H1 (cell line): ENCODE results near the gene SBNO2. TPM values are rescaled to one million over a fixed set of nuclear protein-coding genes. Genes with fewer than 3 reads are reported as not detected.

ENCODE experiments used
- CTCF ChIA-PET: fragments of 300-600 bp; sonication (Branson Sonifier 250); formaldehyde crosslinking; loops from one replicate; lab custom pipeline; 2021; ENCODE audit not compliant: partially characterized antibody; lab: Charles Lee
- POLR2A ChIA-PET: fragments of 300-600 bp; sonication (Branson Sonifier 250); formaldehyde crosslinking; loops from one replicate; lab custom pipeline; 2021; ENCODE audit warnings: inconsistent platforms; ENCODE audit not compliant: partially characterized antibody; lab: Charles Lee
- DNase-seq, 2 experiments: peaks; one replicate each; pipeline versions ENCODE4 v3.0.0 to v3.0.0-alpha.2; 2010 to 2022; ENCODE audit warnings: low spot score in 2 of 2, low read depth in 1 of 2, mixed read lengths in 1 of 2
- FAIRE-seq: peaks from 2 replicates; lab custom pipeline; 2011; peaks lifted over from hg19 to GRCh38; lab: Jason Lieb, UNC
- H2AFZ ChIP-seq: 2 replicates; pipeline ENCODE4 v1.8.1; 2012; ENCODE audit warnings: low read length, inconsistent platforms
- H2AK5ac ChIP-seq: 2 replicates; pipeline ENCODE4 v1.6.1; 2013; ENCODE audit warnings: low read depth, low read length
- H2BK120ac ChIP-seq: replicated peaks from 2 replicates; pipeline ENCODE3; 2013; ENCODE audit warnings: low read depth, low read length, inconsistent platforms
- H2BK12ac ChIP-seq: 2 replicates; pipeline ENCODE4 v1.6.1; 2013; ENCODE audit warnings: low read depth, low read length
- H2BK15ac ChIP-seq: 2 replicates; pipeline ENCODE4 v1.6.1; 2013; ENCODE audit warnings: low read length
- H2BK20ac ChIP-seq: 2 replicates; pipeline ENCODE4 v1.6.1; 2013; ENCODE audit warnings: low read length
- H2BK5ac ChIP-seq: 2 replicates; pipeline ENCODE4 v1.6.1; 2013; ENCODE audit warnings: low read depth, low read length
- H3K14ac ChIP-seq: 2 replicates; pipeline ENCODE4 v1.6.1; 2013; ENCODE audit warnings: inconsistent platforms; ENCODE audit not compliant: insufficient read length
- H3K18ac ChIP-seq: 2 replicates; pipeline ENCODE4 v1.6.1; 2013; ENCODE audit warnings: low read length; ENCODE audit errors: extremely low read depth
- H3K23ac ChIP-seq: 2 replicates; pipeline ENCODE4 v1.6.1; 2013; ENCODE audit warnings: inconsistent platforms; ENCODE audit not compliant: insufficient read length
- H3K23me2 ChIP-seq: 2 replicates; pipeline ENCODE4 v1.6.1; 2013; ENCODE audit warnings: low read depth, low read length
- H3K27ac ChIP-seq: 2 replicates; pipeline ENCODE4 v1.6.1; 2011; ENCODE audit warnings: low read depth, low read length, inconsistent platforms
- H3K27me3 ChIP-seq, 4 experiments: replicated peaks in 1 of 4; 1 replicate in 1 of 4; 2 replicates in 3 of 4; pipeline versions ENCODE4 v1.6.1 to v1.8.1; 2011 to 2013; ENCODE audit warnings: low read length in 3 of 4, mild to moderate bottlenecking in 3 of 4, inconsistent platforms in 2 of 4, mixed read lengths in 2 of 4, moderate library complexity in 1 of 4; ENCODE audit not compliant: control insufficient read depth in 3 of 4, insufficient read depth in 3 of 4; ENCODE audit errors: extremely low read depth in 1 of 4
- H3K36me3 ChIP-seq, 4 experiments: 2 replicates each; pipeline versions ENCODE4 v1.6.1 to v1.8.1; 2011 to 2013; ENCODE audit warnings: mild to moderate bottlenecking in 4 of 4, low read length in 3 of 4, moderate library complexity in 2 of 4, control low read depth in 1 of 4, inconsistent platforms in 1 of 4; ENCODE audit not compliant: insufficient read depth in 4 of 4, control insufficient read depth in 2 of 4
- H3K4ac ChIP-seq: replicated peaks from 2 replicates; pipeline ENCODE3; 2013; ENCODE audit warnings: low read length, low read depth, mixed read lengths, inconsistent platforms; ENCODE audit not compliant: insufficient read length
- H3K4me1 ChIP-seq, 4 experiments: replicated peaks in 1 of 4; 1 replicate in 1 of 4; 2 replicates in 3 of 4; pipeline versions ENCODE4 v1.6.1 to v1.8.1; 2011 to 2013; ENCODE audit warnings: low read length in 3 of 4, inconsistent platforms in 2 of 4, mixed read lengths in 1 of 4; ENCODE audit not compliant: insufficient read depth in 4 of 4, control insufficient read depth in 3 of 4
- H3K4me2 ChIP-seq, 2 experiments: 2 replicates each; pipeline versions ENCODE4 v1.6.1 to v1.8.1; 2011 to 2013; ENCODE audit warnings: low read depth in 2 of 2, low read length in 2 of 2, control low read depth in 1 of 2, inconsistent platforms in 1 of 2, mild to moderate bottlenecking in 1 of 2; ENCODE audit not compliant: insufficient read depth in 1 of 2
- H3K4me3 ChIP-seq, 4 experiments: fragments of 200-600, 300-600 bp in 1 of 4; sonication (generic), shearing (Covaris generic), sonication (Bioruptor Twin) in 1 of 4; 2 replicates each; pipeline versions ENCODE4 v1.5.1 to v1.8.1; 2011 to 2016; ENCODE audit warnings: low read length in 4 of 4, low read depth in 3 of 4, control low read depth in 2 of 4, inconsistent platforms in 2 of 4, mild to moderate bottlenecking in 2 of 4, mixed read lengths in 1 of 4, moderate library complexity in 1 of 4; ENCODE audit not compliant: insufficient read depth in 2 of 4; ENCODE audit errors: extremely low read depth in 1 of 4
- H3K56ac ChIP-seq: replicated peaks from 2 replicates; pipeline ENCODE3; 2013; ENCODE audit warnings: low read depth, mild to moderate bottlenecking, mixed read lengths, low read length, inconsistent platforms; ENCODE audit not compliant: insufficient read length
- H3K79me1 ChIP-seq: 2 replicates; pipeline ENCODE4 v1.6.1; 2013; ENCODE audit warnings: low read depth, low read length, control low read depth
- H3K79me2 ChIP-seq, 2 experiments: 2 replicates each; pipeline versions ENCODE4 v1.6.1 to v1.8.1; 2012 to 2013; ENCODE audit warnings: low read length in 2 of 2, mild to moderate bottlenecking in 2 of 2, inconsistent platforms in 1 of 2; ENCODE audit not compliant: insufficient read depth in 2 of 2, control insufficient read depth in 1 of 2
- H3K9ac ChIP-seq, 4 experiments: replicated peaks in 1 of 4; 1 replicate in 1 of 4; 2 replicates in 3 of 4; pipeline versions ENCODE4 v1.6.1 to v1.8.1; 2011 to 2013; ENCODE audit warnings: low read depth in 3 of 4, low read length in 3 of 4, control low read depth in 2 of 4, mild to moderate bottlenecking in 2 of 4, moderate library complexity in 2 of 4, inconsistent platforms in 1 of 4; ENCODE audit errors: extremely low read depth in 1 of 4
- H3K9me3 ChIP-seq, 2 experiments: 2 replicates each; pipeline versions ENCODE4 v1.6.1 to v1.8.1; 2012 to 2013; ENCODE audit warnings: mild to moderate bottlenecking in 2 of 2, moderate library complexity in 2 of 2, control low read depth in 1 of 2, inconsistent platforms in 1 of 2, low read depth in 1 of 2, low read length in 1 of 2, mixed read lengths in 1 of 2; ENCODE audit not compliant: insufficient read depth in 2 of 2
- H4K20me1 ChIP-seq, 2 experiments: replicated peaks in 1 of 2; 2 replicates each; pipeline versions ENCODE3 to v1.8.1; 2011 to 2013; ENCODE audit warnings: inconsistent platforms in 2 of 2, low read length in 2 of 2, mild to moderate bottlenecking in 1 of 2; ENCODE audit not compliant: insufficient read depth in 2 of 2, control insufficient read depth in 1 of 2
- H4K5ac ChIP-seq: 2 replicates; pipeline ENCODE4 v1.6.1; 2013; ENCODE audit warnings: low read length, low read depth, mixed read lengths, inconsistent platforms; ENCODE audit not compliant: insufficient read length
- H4K8ac ChIP-seq: 2 replicates; pipeline ENCODE4 v1.8.0; 2013; ENCODE audit warnings: mild to moderate bottlenecking, moderate library complexity, low read length, inconsistent platforms; ENCODE audit not compliant: insufficient read depth; ENCODE audit errors: extremely low read depth
- H4K91ac ChIP-seq: replicated peaks from 2 replicates; pipeline ENCODE3; 2013; ENCODE audit warnings: low read length, mixed read lengths, inconsistent platforms; ENCODE audit not compliant: insufficient read length
- GABPA ChIP-seq: IDR thresholded peaks from 2 replicates; pipeline ENCODE4 v1.6.1; 2011; ENCODE audit warnings: mild to moderate bottlenecking, low read length, moderate library complexity, borderline replicate concordance; ENCODE audit not compliant: insufficient read depth
- POLR2A ChIP-seq, 2 experiments: IDR thresholded peaks; 1 replicate in 1 of 2; 2 replicates in 1 of 2; pipeline ENCODE4 v1.6.1; 2011; ENCODE audit warnings: low read depth in 2 of 2, low read length in 2 of 2, mild to moderate bottlenecking in 2 of 2; ENCODE audit errors: control extremely low read depth in 1 of 2
- RAD21 ChIP-seq, 2 experiments: IDR thresholded peaks in 1 of 2; conservative IDR thresholded peaks in 1 of 2; 2 replicates each; pipeline ENCODE4 v1.6.1; 2011; ENCODE audit warnings: low read depth in 2 of 2, low read length in 2 of 2, improper control_type of control experiment in 1 of 2, inconsistent platforms in 1 of 2, mild to moderate bottlenecking in 1 of 2, moderate library complexity in 1 of 2
- SIRT6 ChIP-seq: IDR thresholded peaks from one replicate; pipeline ENCODE4 v1.7.1; 2012; ENCODE audit warnings: low read length, inconsistent platforms
- SP2 ChIP-seq: IDR thresholded peaks from 2 replicates; pipeline ENCODE4 v1.6.1; 2012; ENCODE audit warnings: mild to moderate bottlenecking, low read length, inconsistent platforms
- TEAD4 ChIP-seq: IDR thresholded peaks from 2 replicates; pipeline ENCODE4 v1.6.1; 2012; ENCODE audit warnings: low read depth, low read length, inconsistent platforms, mixed read lengths
- WGBS, 2 experiments: shearing (Covaris generic) in 1 of 2; methylation state at CpG; one replicate each; pipeline versions ENCODE4 v1.1.6 to v1.1.7; 2013 to 2015; ENCODE audit warnings: low lambda C conversion rate in 2 of 2, mixed read lengths in 2 of 2, inconsistent platforms in 1 of 2, low coverage in 1 of 2, missing lambda C conversion rate in 1 of 2; ENCODE audit not compliant: insufficient replicate concordance in 2 of 2, insufficient coverage in 1 of 2, insufficient read length in 1 of 2; ENCODE audit errors: extremely low coverage in 1 of 2, missing lambda C conversion rate in 1 of 2; 5-methylcytosine and 5-hydroxymethylcytosine counted together
- polyA plus RNA-seq, 7 experiments: library from polyadenylated mRNA; depleted of rRNA in 3 of 7; stranded (reverse) in 5 of 7; unstranded in 2 of 7; fragments of >200 nt in 5 of 7; fragments of 200-250 nt in 2 of 7; gene quantifications; 1 replicate in 5 of 7; 2 replicates in 1 of 7; 4 replicates in 1 of 7; pipeline versions ENCODE4 v1.2.1 to v1.2.3, GENCODE V29; 2011 to 2013; ENCODE audit warnings: missing spikeins in 2 of 7, mixed read lengths in 2 of 7
- total RNA-seq: library from RNA; stranded (reverse); fragmentation: NEBNext Ultra II Directional; extraction: Animal tissue kit (Norgen Biotek cat#: 25700); gene quantifications from 2 replicates; pipeline ENCODE4 v1.2.1, GENCODE V29; 2021

SBNO2 gene
- total and polyA plus RNA-seq, 2 of the 8 experiments (the other 6 are each of a cell fraction or from before 2014, with no cell fraction given), result 12.2 to 31.4 TPM

DNA sequence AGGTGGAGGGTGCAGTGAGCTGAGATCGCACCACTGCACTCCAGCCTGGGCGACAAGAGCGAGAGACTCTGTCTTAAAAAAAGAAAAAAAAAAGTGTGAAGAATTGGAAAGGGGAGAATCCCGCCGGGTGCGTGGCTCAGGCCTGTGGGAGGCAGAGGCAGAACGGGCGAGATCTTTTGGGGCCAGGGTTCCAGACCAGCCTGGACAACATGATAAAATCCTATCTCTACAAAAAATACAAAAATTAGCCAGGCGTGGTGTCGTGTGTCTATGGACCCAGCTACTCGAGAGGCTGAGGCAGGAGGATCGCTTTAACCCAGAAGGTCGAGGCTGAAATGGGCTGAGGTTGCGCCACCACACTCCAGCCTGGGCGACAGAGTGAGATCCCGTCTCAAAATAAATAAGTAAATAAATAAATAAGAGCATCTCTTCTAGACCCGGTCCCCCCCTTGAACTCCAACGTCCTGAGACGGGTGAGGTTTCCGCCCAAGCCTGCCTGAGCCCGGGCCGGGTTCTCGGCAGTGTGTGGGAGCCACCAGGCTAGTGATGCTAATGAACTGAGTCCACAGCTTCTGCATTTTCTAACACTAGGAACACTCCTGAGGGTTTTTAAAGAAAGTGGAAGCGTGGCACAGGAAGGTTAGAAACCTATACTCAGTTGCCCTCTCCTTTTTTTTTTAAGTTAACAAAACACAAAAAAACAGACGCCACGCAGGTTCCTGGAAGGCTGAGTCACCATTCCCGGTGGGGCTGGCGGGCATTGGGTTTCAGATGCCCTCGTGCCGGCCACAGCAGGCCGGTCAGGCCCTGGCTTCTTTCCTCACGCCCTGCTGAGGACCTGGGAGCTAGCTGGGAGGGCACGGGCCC is 48.2 kb downstream of the SBNO2 start:
- POLR2A ChIA-PET, result interaction anchor here (0.7 kb wide), 1 partner anchor 32 kb away, joined by 3 read pairs; no protein-coding TSS in a partner anchor

More for the DNA sequence above, 48.2 kb downstream of the SBNO2 start:
- CTCF ChIA-PET, result interaction anchor here (0.6 to 4.2 kb wide), 5 partner anchors 20 to 221 kb away, joined by 3 to 14 read pairs (median 4); no protein-coding TSS in a partner anchor
- 93% methylated on average over 31 of the region's 33 CpGs; no CpG with 5 or more reads in 1 of the 2 experiments for WGBS, 2 experiments
- TF ChIP-seq RAD21 (IDR thresholded peaks at IDR 0.05 in 1 of 2, conservative IDR thresholded peaks at IDR 0.05 in 1 of 2; ENCODE audit: low read depth in 2 of 2, low read length in 2 of 2) (no peak), TEAD4 (no peak), SP2 (no peak), SIRT6 (no peak), POLR2A (IDR thresholded peaks at IDR 0.05; ENCODE audit: control extremely low read depth in 1 of 2, low read depth in 2 of 2, low read length in 2 of 2) (no peak), GABPA (no peak)
- no peak overlapping the region for H2BK20ac ChIP-seq
- H3K79me2 ChIP-seq, result no peaks in the 10 kb centered on the region
- H2BK120ac ChIP-seq, result no peak overlapping the region
- H2AK5ac ChIP-seq, result no peak overlapping the region
- H2AFZ ChIP-seq, result no peak overlapping the region
- no peak overlapping the region for H3K4me2 ChIP-seq
- H3K56ac ChIP-seq, result no peak overlapping the region
- no peak overlapping the region for H3K23ac ChIP-seq
- no peaks in the 10 kb centered on the region for H3K9me3 ChIP-seq
- H3K36me3 ChIP-seq, result peaks cover 2 to 34% (median 4%) of the 10 kb centered on the region in 4 experiments; a peak in 4 of 8 replicates
- peak overlapping the region; percentile 35; the same call in 1 of the 2 replicates for H4K8ac ChIP-seq
- peaks cover 0 to 4% (median 2%) of the 10 kb centered on the region in 4 experiments; a peak in 3 of 7 replicates for H3K4me1 ChIP-seq
- no peak overlapping the region for H3K9ac ChIP-seq
- peaks cover 2 to 6% of the 10 kb centered on the region in 2 experiments for H4K20me1 ChIP-seq
- H4K91ac ChIP-seq, result no peak overlapping the region
- H3K27ac ChIP-seq, result no peak overlapping the region
- no peak overlapping the region for H3K4ac ChIP-seq
- no peaks in the 10 kb centered on the region for H3K23me2 ChIP-seq
- no peak overlapping the region; the same call in 1 of the 2 replicates for H2BK5ac ChIP-seq
- H2BK12ac ChIP-seq, result no peak overlapping the region
- H2BK15ac ChIP-seq, result no peak overlapping the region
- no peak overlapping the region for H3K4me3 ChIP-seq
- no peak overlapping the region for H3K14ac ChIP-seq
- H3K27me3 ChIP-seq, result no peaks in the 10 kb centered on the region
- DNase-seq, result no peak
- no peak overlapping the region for H4K5ac ChIP-seq
- H3K79me1 ChIP-seq, result peaks cover 8% of the 10 kb centered on the region
- FAIRE-seq, result no peak
- no peak overlapping the region for H3K18ac ChIP-seq
